ENCODE measurements around the gene FBXW8. TPM values are rescaled to one million over a fixed set of nuclear protein-coding genes. Genes with fewer than 3 reads are reported as not detected.

Gene FBXW8
- total and polyA plus RNA-seq, 2 donors (not counting 1 experiment from before 2014, with no cell fraction given), result 11.7 to 20.9 TPM

GRCh38 chr12:117064049-117064448 lies 153.3 kb downstream of the FBXW8 start:
- TF ChIP-seq CTCF (conservative IDR thresholded peaks at IDR 0.05 in 1 of 2, IDR thresholded peaks at IDR 0.05 in 1 of 2; ENCODE audit: low read depth in 1 of 2, low read length in 2 of 2) (no peak), EZH2 (IDR thresholded peaks at IDR 0.05; ENCODE audit: low read length, missing control alignments) (no peak)
- no peak overlapping the region for H3K4me3 ChIP-seq (replicated peaks in 1 of 4; ENCODE audit: control extremely low read depth in 1 of 4, insufficient read depth in 1 of 4, low read depth in 3 of 4, low read length in 4 of 4)
- H3K36me3 ChIP-seq (ENCODE audit: control insufficient read depth, insufficient read depth, low read length), result no peaks in the 10 kb centered on the region
- H2AFZ ChIP-seq (ENCODE audit: low read length), result no peak overlapping the region
- no peak overlapping the region for H3K4me2 ChIP-seq (ENCODE audit: extremely low read depth, insufficient read depth, low read length)
- no peak overlapping the region for H3K27ac ChIP-seq (ENCODE audit: insufficient read depth, low read length)
- H3K27me3 ChIP-seq (ENCODE audit: control insufficient read depth, insufficient read depth, low read length), result peaks cover 2% of the 10 kb centered on the region
- H4K20me1 ChIP-seq (ENCODE audit: control insufficient read depth, extremely low read depth, insufficient read depth, low read length), result no peaks in the 10 kb centered on the region
- H3K9ac ChIP-seq (ENCODE audit: insufficient read depth, low read length), result no peak overlapping the region
- H3K79me2 ChIP-seq (ENCODE audit: control insufficient read depth, insufficient read depth, low read length), result no peaks in the 10 kb centered on the region
- H3K4me1 ChIP-seq (ENCODE audit: control insufficient read depth, extremely low read depth, insufficient read depth, low read length), result no peaks in the 10 kb centered on the region
- H3K9me3 ChIP-seq (ENCODE audit: control insufficient read depth, insufficient read depth, low read depth, low read length), result no peaks in the 10 kb centered on the region
- no peak for DNase-seq (ENCODE audit: low read depth in 2 of 2)

GRCh38 chr12:117064596-117064995 lies 153.8 kb downstream of the FBXW8 start:
- Histone ChIP-seq H3K4me3 (replicated peaks in 1 of 4; ENCODE audit: control extremely low read depth in 1 of 4, insufficient read depth in 1 of 4, low read depth in 3 of 4, low read length in 4 of 4) (no peak overlapping the region), H3K79me2 (ENCODE audit: control insufficient read depth, insufficient read depth, low read length) (no peaks in the 10 kb centered on the region), H4K20me1 (ENCODE audit: control insufficient read depth, extremely low read depth, insufficient read depth, low read length) (no peaks in the 10 kb centered on the region), H3K27ac (ENCODE audit: insufficient read depth, low read length) (no peak overlapping the region), H3K9ac (ENCODE audit: insufficient read depth, low read length) (no peak overlapping the region), H3K4me2 (ENCODE audit: extremely low read depth, insufficient read depth, low read length) (no peak overlapping the region), H3K27me3 (ENCODE audit: control insufficient read depth, insufficient read depth, low read length) (peaks cover 2% of the 10 kb centered on the region), H3K4me1 (ENCODE audit: control insufficient read depth, extremely low read depth, insufficient read depth, low read length) (no peaks in the 10 kb centered on the region), H2AFZ (ENCODE audit: low read length) (no peak overlapping the region), H3K36me3 (ENCODE audit: control insufficient read depth, insufficient read depth, low read length) (no peaks in the 10 kb centered on the region), H3K9me3 (ENCODE audit: control insufficient read depth, insufficient read depth, low read depth, low read length) (no peaks in the 10 kb centered on the region)
- TF ChIP-seq EZH2 (IDR thresholded peaks at IDR 0.05; ENCODE audit: low read length, missing control alignments) (no peak), CTCF (conservative IDR thresholded peaks at IDR 0.05 in 1 of 2, IDR thresholded peaks at IDR 0.05 in 1 of 2; ENCODE audit: low read depth in 1 of 2, low read length in 2 of 2) (no peak)
- no peak for DNase-seq (ENCODE audit: low read depth in 2 of 2)

- Histone ChIP-seq H3K27ac (ENCODE audit: insufficient read depth, low read length) (no peak overlapping the region), H2AFZ (ENCODE audit: low read length) (no peak overlapping the region), H3K79me2 (ENCODE audit: control insufficient read depth, insufficient read depth, low read length) (no peaks in the 10 kb centered on the region), H3K9me3 (ENCODE audit: control insufficient read depth, insufficient read depth, low read depth, low read length) (no peaks in the 10 kb centered on the region), H3K9ac (ENCODE audit: insufficient read depth, low read length) (no peak overlapping the region), H3K4me1 (ENCODE audit: control insufficient read depth, extremely low read depth, insufficient read depth, low read length) (no peaks in the 10 kb centered on the region), H3K4me3 (replicated peaks in 1 of 4; ENCODE audit: control extremely low read depth in 1 of 4, insufficient read depth in 1 of 4, low read depth in 3 of 4, low read length in 4 of 4) (no peak overlapping the region), H4K20me1 (ENCODE audit: control insufficient read depth, extremely low read depth, insufficient read depth, low read length) (no peaks in the 10 kb centered on the region), H3K4me2 (ENCODE audit: extremely low read depth, insufficient read depth, low read length) (no peak overlapping the region), H3K27me3 (ENCODE audit: control insufficient read depth, insufficient read depth, low read length) (peaks cover 4% of the 10 kb centered on the region), H3K36me3 (ENCODE audit: control insufficient read depth, insufficient read depth, low read length) (no peaks in the 10 kb centered on the region)
- no peak for TF ChIP-seq EZH2 (IDR thresholded peaks at IDR 0.05; ENCODE audit: low read length, missing control alignments)
- no peak for TF ChIP-seq CTCF (conservative IDR thresholded peaks at IDR 0.05 in 1 of 2, IDR thresholded peaks at IDR 0.05 in 1 of 2; ENCODE audit: low read depth in 1 of 2, low read length in 2 of 2)
- no peak for DNase-seq (ENCODE audit: low read depth in 2 of 2)
Measured at GRCh38 chr12:117067016-117067415, 156.3 kb downstream of the FBXW8 start.
